ENCODE results near the gene CSRP1.
"Not testable (repeated sequence)": the region's sequence is repeated elsewhere in the genome, so short reads cannot be mapped to it uniquely, and the experiment has no call there.

CSRP1 gene

DNA sequence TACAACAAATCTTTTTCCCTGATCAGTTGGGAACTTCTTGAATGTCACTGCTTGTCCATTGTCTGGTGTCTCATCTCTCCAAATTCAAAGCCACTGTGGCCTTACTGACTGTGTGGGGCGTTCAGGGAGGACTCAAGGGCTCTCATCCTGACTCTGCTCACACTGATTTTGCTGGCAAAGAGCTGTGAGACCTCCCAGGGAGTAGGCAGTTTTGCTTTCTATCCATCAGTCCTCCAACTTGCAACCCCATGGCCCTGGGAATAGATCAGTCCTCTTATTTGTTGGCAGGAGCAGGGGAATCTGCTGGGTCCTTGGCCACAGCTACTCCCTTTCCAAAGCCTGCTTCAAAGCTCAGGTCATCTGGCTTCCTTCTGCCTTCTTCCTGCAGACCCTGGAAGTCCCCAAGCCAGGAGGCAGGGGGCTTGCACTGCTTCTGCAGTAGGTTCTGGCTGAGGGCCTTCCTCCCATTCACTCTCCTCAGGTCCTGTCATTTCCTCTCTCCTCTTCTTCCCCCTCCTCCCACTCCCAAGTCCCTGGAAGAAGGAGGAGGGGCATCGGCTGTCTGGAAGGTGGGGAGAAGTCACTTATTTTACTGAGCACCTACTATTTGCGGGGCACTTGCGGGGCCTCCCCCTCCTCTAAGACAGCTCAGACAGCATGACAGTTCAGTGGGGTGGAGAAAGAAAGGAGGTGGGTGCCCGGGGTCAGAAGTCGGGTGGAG is 31.1 kb upstream of the CSRP1 start:
- DNase-seq (ENCODE audit: low read depth in 2 of 2) = no peak

- no peak for DNase-seq (ENCODE audit: low read depth in 2 of 2)
Measured at GRCh38 chr1:201537467-201537866, 30.5 kb upstream of the CSRP1 start.

- no peak for DNase-seq (ENCODE audit: low read depth in 2 of 2)
Measured at GRCh38 chr1:201537028-201537427, 30.1 kb upstream of the CSRP1 start.

DNA sequence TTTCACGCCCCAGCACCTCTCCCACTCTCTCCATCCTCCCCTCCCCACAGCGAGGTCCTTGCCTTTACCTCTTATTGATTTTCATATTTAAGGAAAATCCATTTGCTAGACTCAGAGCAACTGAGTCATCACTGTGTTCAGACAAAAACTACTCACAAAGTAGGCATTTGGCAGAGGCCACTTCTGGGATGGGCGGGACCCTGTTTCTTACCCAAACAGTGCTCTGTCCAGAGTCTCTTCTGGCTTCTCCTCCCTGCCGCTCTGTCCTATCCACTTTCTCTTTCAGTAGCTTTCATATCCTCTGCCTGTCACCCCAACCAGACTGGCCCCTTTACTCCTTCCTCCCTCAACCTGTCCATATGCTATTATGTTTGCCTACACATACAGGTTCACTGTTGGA is 29.6 kb upstream of the CSRP1 start:
- no peak for DNase-seq (ENCODE audit: low read depth in 2 of 2)

DNA sequence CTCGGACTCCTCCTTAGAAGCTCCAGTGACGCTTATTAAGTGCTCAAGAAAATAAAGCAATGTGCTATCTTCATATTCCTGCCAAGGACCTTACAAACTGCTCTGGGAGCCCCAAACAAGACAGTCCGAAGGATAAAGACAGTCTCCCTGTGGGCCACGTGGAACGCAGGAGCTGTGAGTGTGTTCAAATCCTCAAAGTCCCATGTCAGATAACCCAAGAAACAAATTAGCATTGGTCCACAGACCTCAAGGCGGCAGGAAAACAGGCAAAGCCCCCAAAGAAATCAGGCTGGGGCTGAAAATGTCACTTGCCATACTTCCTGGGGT is 29.0 kb upstream of the CSRP1 start:
- no peak for DNase-seq (ENCODE audit: low read depth in 2 of 2)

- no peak for DNase-seq (ENCODE audit: low read depth in 2 of 2)
Measured at GRCh38 chr1:201535046-201535918, 28.4 kb upstream of the CSRP1 start.

DNA sequence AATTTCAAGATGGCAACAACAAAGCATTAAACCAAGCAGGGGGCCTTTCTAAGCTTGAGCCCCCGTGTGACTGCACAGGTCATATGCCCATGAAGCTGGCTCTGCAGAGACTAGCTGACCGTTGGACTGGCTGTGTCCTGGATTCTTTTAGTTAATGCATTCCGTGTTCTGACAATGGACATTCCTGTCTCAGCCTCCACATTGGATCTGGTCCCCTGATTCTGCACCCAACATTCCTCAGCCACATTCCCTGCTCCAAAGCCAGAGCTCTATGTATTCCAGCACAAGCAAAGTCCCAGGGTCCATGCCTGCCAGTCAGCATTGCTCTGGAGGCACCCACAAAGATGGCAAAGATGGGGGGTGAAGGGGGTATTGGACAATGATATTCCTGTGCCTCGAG is 26.9 kb upstream of the CSRP1 start:
- no peak for DNase-seq (ENCODE audit: low read depth in 2 of 2)

DNA sequence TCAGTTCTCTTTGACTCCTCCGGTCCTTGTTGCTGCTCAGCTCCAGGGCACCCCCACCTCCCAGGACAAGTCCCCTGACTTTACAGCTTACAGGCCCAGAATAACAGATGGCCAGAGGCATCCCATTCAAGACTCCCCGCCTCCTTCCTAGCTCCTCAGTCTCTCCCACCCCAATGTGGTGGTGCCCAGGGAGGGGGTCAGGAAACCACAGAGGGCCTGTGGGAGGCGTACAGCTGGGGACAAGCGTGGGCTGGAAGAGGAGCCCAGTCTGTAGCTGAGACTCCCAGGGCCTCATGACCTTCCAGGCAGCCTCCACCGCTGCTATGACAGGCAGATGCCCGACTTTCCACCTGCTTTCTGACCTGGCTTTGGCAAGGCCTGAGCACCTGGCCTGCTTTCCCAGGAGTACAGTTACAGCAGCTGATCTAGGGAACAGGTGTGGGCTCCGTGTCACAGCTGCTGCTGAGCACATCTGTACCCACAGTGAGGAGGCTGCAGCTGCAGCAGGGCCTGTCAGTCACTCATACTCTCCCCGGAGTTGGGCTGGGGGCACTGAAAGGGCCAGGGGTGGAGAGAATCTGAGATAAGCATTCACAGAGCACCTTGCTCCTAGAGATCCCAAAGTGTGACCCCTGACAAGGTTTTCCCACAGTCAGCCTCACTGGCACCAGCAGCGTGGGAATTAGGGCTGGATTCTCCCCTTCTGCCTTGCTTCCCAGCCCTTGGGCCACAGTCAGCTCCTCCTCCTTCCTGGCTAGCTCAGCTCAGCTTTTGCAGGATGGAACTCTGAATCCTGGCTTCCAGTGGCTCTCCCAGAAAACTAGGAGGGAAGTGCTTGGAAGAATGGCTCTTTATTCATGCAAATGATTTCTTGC is 24.9 kb upstream of the CSRP1 start:
- DNase-seq (ENCODE audit: low read depth in 2 of 2) = no peak

GRCh38 chr1:201530741-201531531 is 24.0 kb upstream of the CSRP1 start:
- no peak for DNase-seq (ENCODE audit: low read depth in 2 of 2)

DNA sequence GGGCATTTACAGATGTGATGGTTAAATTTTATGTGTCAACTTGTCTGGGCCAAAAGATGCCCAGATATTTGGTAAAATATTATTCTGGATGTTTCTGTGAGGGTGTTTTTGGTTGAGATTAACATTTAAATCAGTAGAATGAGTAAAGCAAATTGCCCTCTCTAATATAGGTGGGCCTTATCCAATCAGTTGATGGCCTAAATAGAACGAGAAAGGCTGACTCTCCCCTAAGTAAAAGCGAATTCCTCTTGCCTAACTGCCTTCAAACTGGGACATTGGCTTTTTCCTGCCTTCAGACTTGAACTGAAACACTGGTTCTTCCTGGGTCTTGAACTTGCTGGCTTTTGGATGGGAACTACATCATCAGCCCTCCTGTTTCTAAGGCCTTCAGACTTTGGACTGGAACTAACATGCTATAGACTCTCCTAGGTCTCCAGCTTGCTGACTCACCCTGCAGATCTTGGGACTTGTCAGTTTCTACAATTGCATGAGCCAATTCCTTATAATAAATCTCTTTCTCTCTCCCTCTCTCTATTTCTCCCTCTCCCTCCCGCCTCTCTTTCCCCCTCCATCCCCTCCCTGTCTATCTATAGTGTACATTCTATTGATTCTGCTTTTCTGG is 21.8 kb upstream of the CSRP1 start:
- DNase-seq (ENCODE audit: low read depth in 2 of 2) = no peak

DNA sequence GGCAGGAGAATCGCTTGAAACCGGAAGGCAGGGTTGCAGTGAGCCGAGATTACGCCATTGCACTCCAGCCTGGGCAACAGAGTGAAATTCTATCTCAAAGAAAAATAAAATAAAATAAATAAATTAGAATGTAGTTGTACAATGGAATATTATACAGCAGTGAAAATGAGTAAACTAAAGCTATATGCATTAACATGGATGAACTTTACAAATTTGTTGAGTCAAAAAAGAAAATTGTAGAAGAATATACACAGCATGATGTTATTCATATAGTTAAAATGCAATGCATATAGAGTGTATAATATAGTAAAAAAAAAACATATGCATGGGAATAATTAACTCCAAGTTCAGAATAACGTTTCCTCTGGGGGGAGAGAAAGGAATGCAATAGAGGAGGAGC is 21.0 kb upstream of the CSRP1 start:
- DNase-seq (ENCODE audit: low read depth in 2 of 2) = no peak

- DNase-seq (ENCODE audit: low read depth in 2 of 2) = no peak
Measured at GRCh38 chr1:201525193-201525778, 18.4 kb upstream of the CSRP1 start.

DNA sequence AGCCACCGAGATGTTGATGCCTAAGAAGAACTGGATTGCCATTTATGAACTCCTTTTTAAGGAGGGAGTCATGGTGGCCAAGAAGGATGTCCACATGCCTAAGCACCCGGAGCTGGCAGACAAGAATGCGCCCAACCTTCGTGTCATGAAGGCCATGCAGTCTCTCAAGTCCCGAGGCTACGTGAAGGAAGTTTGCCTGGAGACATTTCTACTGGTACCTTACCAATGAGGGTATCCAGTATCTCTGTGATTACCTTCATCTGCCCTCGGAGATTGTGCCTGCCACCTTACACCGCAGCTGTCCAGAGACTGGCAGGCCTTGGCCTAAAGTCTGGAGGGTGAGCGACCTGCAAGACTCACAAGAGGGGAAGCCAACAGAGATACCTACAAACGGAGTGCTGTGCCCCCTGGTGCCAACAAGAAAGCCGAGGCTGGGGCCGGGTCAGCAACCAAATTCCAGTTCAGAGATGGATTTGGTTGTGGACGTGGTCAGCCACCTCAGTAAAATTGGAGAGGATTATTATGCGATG is 13.2 kb upstream of the CSRP1 start:
- not testable (repeated sequence) for DNase-seq (ENCODE audit: low read depth in 2 of 2)

DNA sequence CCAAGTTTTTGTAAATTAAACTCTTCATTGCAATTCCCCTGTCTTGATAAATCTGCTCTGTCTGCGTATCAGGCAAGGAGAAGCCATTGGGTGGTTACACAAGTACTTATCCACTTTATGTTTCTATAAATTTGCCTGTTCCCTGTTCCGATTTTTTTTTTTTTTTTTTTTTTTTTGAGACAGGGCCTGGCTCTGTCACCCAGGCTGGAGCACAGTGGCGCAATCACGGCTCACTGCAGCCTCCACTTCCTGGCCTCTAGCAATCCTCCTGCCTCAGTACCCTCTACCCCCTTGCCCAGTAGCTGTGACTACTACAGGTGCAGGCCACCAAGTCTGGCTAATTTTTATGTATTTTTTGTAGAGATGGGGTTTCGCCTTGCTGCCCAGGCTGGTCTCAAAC is 11.1 kb upstream of the CSRP1 start:
- no peak for DNase-seq (ENCODE audit: low read depth in 2 of 2)

GRCh38 chr1:201517631-201518030 is 10.7 kb upstream of the CSRP1 start:
- no peak for DNase-seq (ENCODE audit: low read depth in 2 of 2)

DNA sequence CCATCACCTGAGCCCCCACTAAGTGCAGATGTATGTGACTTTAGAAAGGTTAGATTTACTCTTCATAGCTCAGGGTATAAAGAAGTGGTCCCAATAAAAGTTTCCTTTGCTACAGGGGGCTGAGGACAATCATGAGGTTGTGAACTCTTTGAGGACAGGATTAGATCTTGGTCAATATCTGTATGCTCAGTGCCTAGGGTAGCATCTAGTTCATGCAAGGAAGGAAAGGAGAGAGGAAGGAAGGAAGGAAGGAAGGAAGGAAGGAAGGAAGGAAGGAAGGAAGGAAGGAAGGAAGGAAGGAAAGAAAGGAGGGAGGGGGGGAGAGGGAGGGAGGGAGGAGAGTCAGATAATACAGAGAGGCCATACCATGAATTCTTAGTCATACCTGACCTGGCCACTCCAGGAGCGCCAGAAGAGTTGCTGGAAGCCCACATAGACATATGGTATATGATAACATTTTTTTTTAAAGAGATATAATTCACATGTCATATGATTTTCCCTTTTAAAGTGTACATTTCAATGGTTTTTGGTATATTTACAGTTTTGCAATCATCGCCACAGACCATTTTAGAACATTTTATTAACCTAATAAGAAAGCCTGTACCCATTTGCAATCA is 9.7 kb upstream of the CSRP1 start:
- no peak for DNase-seq (ENCODE audit: low read depth in 2 of 2)

- no peak for DNase-seq (ENCODE audit: low read depth in 2 of 2)
Measured at GRCh38 chr1:201515895-201516294, 9.0 kb upstream of the CSRP1 start.

- no peak for DNase-seq (ENCODE audit: low read depth in 2 of 2)
Measured at GRCh38 chr1:201515062-201515750, 8.3 kb upstream of the CSRP1 start.

GRCh38 chr1:201514466-201514865 is 7.5 kb upstream of the CSRP1 start:
- DNase-seq (ENCODE audit: low read depth in 2 of 2) = no peak

Data from stimulated activated CD8-positive, alpha-beta memory T cell treated with anti-CD3 and anti-CD28 coated beads, Interleukin-15, amount 100 ng/mL, for 4 hours (primary cell).